ENCODE results near the gene ZNF416.

ZNF416 gene

GRCh38 chr19:57558525-57558924 lies 20.2 kb downstream of the ZNF416 start:
- DNase-seq = no peak

GRCh38 chr19:57557659-57558058 lies 21.1 kb downstream of the ZNF416 start:
- no peak for DNase-seq

GRCh38 chr19:57552432-57552831 lies 26.3 kb downstream of the ZNF416 start:
- no peak for DNase-seq

GRCh38 chr19:57546513-57546912 lies 32.2 kb downstream of the ZNF416 start:
- DNase-seq = no peak

GRCh38 chr19:57537953-57538547 lies 40.7 kb downstream of the ZNF416 start:
- no peak for DNase-seq

GRCh38 chr19:57527136-57527881 lies 51.4 kb downstream of the ZNF416 start, which contains the start of gene ZNF549:
TSS of gene ZNF549 (plus strand) at chr19:57527356. CDS start at chr19:57527574, 218 bp downstream.
- peak; percentile 75 to 84 for DNase-seq

All from SHP77 (cell line).